Right lobe of liver (tissue), 6 donors: ENCODE measurements around the gene KRTAP26-1. TPM values are rescaled to one million over a fixed set of nuclear protein-coding genes. Genes with fewer than 3 reads are reported as not detected.

Experiments
- ATAC-seq, 4 donors: fragments of 200-7000 bp; cut with Tn5 transposase; one replicate each; pipeline ENCODE4 v1.9.1; 2020; ENCODE audit warnings: mild to moderate bottlenecking in 4 of 4, moderate library complexity in 4 of 4
- DNase-seq, 3 donors: peaks; one replicate each; pipeline ENCODE4 v3.0.0-alpha.2; 2020
- H3K27ac ChIP-seq, 3 donors: fragments of 200-600 bp; one replicate each; pipeline ENCODE4 v1.8.0; 2022
- H3K27me3 ChIP-seq, 2 donors: fragments of 200-600 bp; one replicate each; pipeline ENCODE4 v1.8.0; 2022
- H3K36me3 ChIP-seq, 4 donors: fragments of 200-600 bp; sonication (generic) in 1 of 4; one replicate each; pipeline versions ENCODE4 v1.5.1 to v1.8.0; 2017 to 2022; ENCODE audit warnings: control low read depth in 1 of 4
- H3K4me1 ChIP-seq, 4 donors: fragments of 200-600 bp; sonication (generic) in 1 of 4; one replicate each; pipeline versions ENCODE4 v1.5.1 to v1.8.0; 2017 to 2022; ENCODE audit warnings: control low read depth in 1 of 4
- H3K4me3 ChIP-seq, 3 donors: fragments of 200-600 bp; one replicate each; pipeline ENCODE4 v1.8.0; 2022
- H3K9me3 ChIP-seq, 4 donors: fragments of 200-600 bp; sonication (generic) in 1 of 4; one replicate each; pipeline versions ENCODE4 v1.5.1 to v1.8.0; 2017 to 2022; ENCODE audit warnings: control low read depth in 1 of 4
- POLR2A ChIP-seq: fragments of 450-650 bp; IDR thresholded peaks from one replicate; pipeline ENCODE4 v1.6.1; 2017; ENCODE audit warnings: antibody characterized with exemption, mild to moderate bottlenecking
- WGBS: methylation state at CpG from one replicate; pipeline ENCODE4 v1.1.6; 2018; ENCODE audit warnings: low coverage, low lambda C conversion rate; ENCODE audit not compliant: insufficient coverage; ENCODE audit errors: missing lambda C conversion rate; 5-methylcytosine and 5-hydroxymethylcytosine counted together
- intact Hi-C, 2 donors: fragments of 100-400 bp; cut with DNase I; formaldehyde crosslinking; loops; one replicate each; pipeline versions ENCODE4 v1.11.2 to v1.14.1; 2022
- long read RNA-seq: library from polyadenylated mRNA; unstranded; transcript quantifications from one replicate; pipeline ENCODE4 v2.0.0, GENCODE V29; 2019
- total RNA-seq, 6 experiments: library from RNA; depleted of rRNA in 2 of 6; stranded (reverse); fragments of >200 nt in 2 of 6; fragmentation: NEBNext Ultra II Directional in 3 of 6; extraction: Animal tissue kit (Norgen Biotek cat#: 25700) in 3 of 6; gene quantifications; one replicate each; pipeline versions ENCODE4 v1.1.0 to v1.2.4, GENCODE V29; 2016 to 2023
- TF ChIP-seq, protein P1 (sequence below), 4 donors: fragments of 200-600 bp in 3 of 4; fragments of 450-650 bp in 1 of 4; IDR thresholded peaks; one replicate each; pipeline versions ENCODE4 v1.5.1 to v1.8.0; 2016 to 2022; ENCODE audit warnings: antibody characterized with exemption in 4 of 4, mild to moderate bottlenecking in 2 of 4
- donor health status: DM: no; HTN: yes; CAD: no.
- donor health status: DM: no; HTN: no; CAD: no.
- donor health status: DM: no; HTN: no; CAD: no.
- donor health status: DM: no; HTN: yes; CAD: no.
- donor health status: DM: no; HTN: yes; CAD: no.

KRTAP26-1 gene
- not detected for total RNA-seq
- long read RNA-seq = 0 reads

GRCh38 chr21:30320215-30320614, at the start of gene KRTAP26-1:
Gene KRTAP26-1 (minus strand): TSS chr21:30320315. CDS start chr21:30320035, 280 bp downstream.
- Histone ChIP-seq H3K4me1 (no peaks in the 10 kb centered on the region), H3K9me3 (no peaks in the 10 kb centered on the region), H3K4me3 (no peak within 1 kb of the TSS), H3K27me3 (no peaks in the 10 kb centered on the region), H3K36me3 (no peaks in the 10 kb centered on the region), H3K27ac (no peak within 1 kb of the TSS)
- no peak for TF ChIP-seq POLR2A
- TF ChIP-seq, protein P1, sequence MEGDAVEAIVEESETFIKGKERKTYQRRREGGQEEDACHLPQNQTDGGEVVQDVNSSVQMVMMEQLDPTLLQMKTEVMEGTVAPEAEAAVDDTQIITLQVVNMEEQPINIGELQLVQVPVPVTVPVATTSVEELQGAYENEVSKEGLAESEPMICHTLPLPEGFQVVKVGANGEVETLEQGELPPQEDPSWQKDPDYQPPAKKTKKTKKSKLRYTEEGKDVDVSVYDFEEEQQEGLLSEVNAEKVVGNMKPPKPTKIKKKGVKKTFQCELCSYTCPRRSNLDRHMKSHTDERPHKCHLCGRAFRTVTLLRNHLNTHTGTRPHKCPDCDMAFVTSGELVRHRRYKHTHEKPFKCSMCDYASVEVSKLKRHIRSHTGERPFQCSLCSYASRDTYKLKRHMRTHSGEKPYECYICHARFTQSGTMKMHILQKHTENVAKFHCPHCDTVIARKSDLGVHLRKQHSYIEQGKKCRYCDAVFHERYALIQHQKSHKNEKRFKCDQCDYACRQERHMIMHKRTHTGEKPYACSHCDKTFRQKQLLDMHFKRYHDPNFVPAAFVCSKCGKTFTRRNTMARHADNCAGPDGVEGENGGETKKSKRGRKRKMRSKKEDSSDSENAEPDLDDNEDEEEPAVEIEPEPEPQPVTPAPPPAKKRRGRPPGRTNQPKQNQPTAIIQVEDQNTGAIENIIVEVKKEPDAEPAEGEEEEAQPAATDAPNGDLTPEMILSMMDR (IDR thresholded peaks at IDR 0.05) = no peak
- ATAC-seq (no peak), DNase-seq (no peak)
- intact Hi-C loops = no loop called here
- 68% methylated on average over 2 of the region's 2 CpGs for WGBS

DNA sequence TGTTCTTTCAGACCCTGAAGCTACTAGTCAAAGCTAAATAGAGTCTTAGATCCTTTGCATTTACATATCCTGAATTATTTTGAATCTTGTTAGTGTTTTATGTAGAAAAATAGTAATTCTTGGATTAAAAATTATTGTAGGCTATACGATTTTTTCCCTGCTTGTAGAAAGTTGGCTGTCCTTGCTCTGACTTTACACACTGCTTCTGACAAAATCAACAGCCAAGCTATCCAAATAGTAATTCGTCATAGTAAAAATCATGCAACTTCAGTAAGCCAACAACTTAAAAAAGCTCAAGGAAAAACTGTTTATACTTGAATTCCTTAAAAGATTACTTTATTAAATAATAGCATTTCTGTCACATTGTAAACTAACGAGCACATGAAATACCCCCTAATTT, 35.8 kb upstream of the KRTAP26-1 start:
- H3K9me3 ChIP-seq = no peaks in the 10 kb centered on the region
- intact Hi-C loops = no loop called here
- no peaks in the 10 kb centered on the region for H3K4me1 ChIP-seq
- TF ChIP-seq, protein P1 (IDR thresholded peaks at IDR 0.05) = no peak
- no peak for TF ChIP-seq POLR2A
- H3K4me3 ChIP-seq = no peak overlapping the region
- no peak overlapping the region for H3K27ac ChIP-seq
- WGBS = 16% methylated on average over 3 of the region's 3 CpGs
- ATAC-seq = no peak
- no peaks in the 10 kb centered on the region for H3K36me3 ChIP-seq
- DNase-seq = no peak
- H3K27me3 ChIP-seq = no peaks in the 10 kb centered on the region

DNA sequence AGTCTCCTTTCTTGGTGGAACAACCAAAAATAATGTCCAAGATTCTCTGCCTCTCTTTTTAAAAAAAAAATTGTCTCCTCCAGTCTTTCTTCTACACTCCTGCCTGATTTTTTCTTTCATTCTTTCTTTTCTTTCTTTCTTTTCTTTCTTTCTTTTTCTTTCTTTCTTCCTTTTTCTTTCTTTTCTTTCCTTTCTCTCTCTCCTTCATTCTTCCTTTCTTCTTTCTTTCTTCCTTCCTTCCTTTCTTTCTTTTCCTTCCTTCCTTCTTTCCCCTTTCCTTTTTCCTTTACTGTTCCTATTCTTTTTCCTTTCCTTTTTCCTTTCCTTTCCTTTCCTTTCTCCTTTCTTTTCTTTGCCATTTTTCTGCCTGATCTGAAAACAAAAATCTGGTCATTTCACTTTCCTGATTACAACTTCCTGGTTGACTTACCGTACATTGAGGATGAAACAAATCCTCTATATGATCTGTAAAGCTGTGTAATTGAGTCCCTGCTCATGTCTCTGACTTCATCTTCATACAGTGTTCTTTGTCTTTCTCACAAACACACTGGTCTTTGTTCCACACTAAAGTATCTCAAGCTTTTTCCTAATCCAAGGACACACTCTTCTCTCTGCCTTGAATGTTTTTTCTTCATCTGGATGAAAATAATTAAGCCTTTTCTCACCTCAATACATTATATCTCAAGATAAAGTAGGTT, 34.3 kb upstream of the KRTAP26-1 start:
- Histone ChIP-seq H3K4me1 (no peaks in the 10 kb centered on the region), H3K9me3 (no peaks in the 10 kb centered on the region), H3K36me3 (no peaks in the 10 kb centered on the region), H3K4me3 (no peak overlapping the region), H3K27ac (no peak overlapping the region), H3K27me3 (no peaks in the 10 kb centered on the region)
- no peak for DNase-seq
- intact Hi-C loops = no loop called here
- WGBS = 44% methylated on average over 1 of the region's 1 CpG
- no peak for ATAC-seq
- TF ChIP-seq POLR2A = no peak
- TF ChIP-seq, protein P1 (IDR thresholded peaks at IDR 0.05) = no peak

DNA sequence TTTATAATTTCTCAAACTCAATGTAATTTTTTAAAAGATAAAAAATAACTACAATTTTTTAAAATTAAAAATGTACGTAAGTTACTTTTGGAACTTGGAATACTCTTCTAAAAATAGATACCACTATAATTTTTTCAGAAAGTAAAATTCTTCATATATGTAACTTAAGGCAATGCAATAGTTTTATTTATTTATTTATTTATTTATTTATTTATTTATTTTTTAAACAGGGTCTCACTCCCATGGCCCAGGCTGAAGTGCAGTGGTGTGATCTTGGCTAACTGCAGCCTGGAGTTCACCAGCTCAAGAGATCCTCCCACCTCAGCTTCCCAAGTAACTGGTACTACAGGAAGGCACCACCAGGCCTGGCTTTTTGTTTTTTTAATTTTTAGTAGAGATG, 31.4 kb upstream of the KRTAP26-1 start:
- Histone ChIP-seq H3K4me3 (no peak overlapping the region), H3K27me3 (no peaks in the 10 kb centered on the region), H3K27ac (no peak overlapping the region), H3K9me3 (no peaks in the 10 kb centered on the region), H3K36me3 (no peaks in the 10 kb centered on the region), H3K4me1 (no peaks in the 10 kb centered on the region)
- TF ChIP-seq, protein P1 (IDR thresholded peaks at IDR 0.05) = no peak
- no peak for TF ChIP-seq POLR2A
- DNase-seq (no peak), ATAC-seq (no peak)
- intact Hi-C loops = no loop called here
- 83% methylated on average over 1 of the region's 1 CpG for WGBS
